T-helper 2 cell treated with Interferon-gamma antibody and Interleukin-4, amounts not matched to agents 5 μg/mL and 100 μg/mL, for 36 hours (primary cell): ENCODE measurements around the gene OST4.

ENCODE experiments used
- DNase-seq: peaks from one replicate; pipeline ENCODE4 v3.0.0; 2021; ENCODE audit warnings: low spot score
- H3K27ac Mint-ChIP-seq: one replicate; pipeline ENCODE4 v1.8.0; 2021; ENCODE audit warnings: mild to moderate bottlenecking, mixed read lengths
- H3K27me3 Mint-ChIP-seq: one replicate; pipeline ENCODE4 v1.8.0; 2021; ENCODE audit warnings: low read depth, mixed read lengths
- H3K36me3 Mint-ChIP-seq: one replicate; pipeline ENCODE4 v1.8.0; 2021; ENCODE audit warnings: low read depth, mixed read lengths
- H3K4me1 Mint-ChIP-seq: one replicate; pipeline ENCODE4 v1.8.0; 2021; ENCODE audit warnings: low read depth, mixed read lengths
- H3K4me3 Mint-ChIP-seq: one replicate; pipeline ENCODE4 v1.8.0; 2022; ENCODE audit warnings: mild to moderate bottlenecking, moderate library complexity, mixed read lengths
- H3K9me3 Mint-ChIP-seq: one replicate; pipeline ENCODE4 v1.8.0; 2021; ENCODE audit warnings: mixed read lengths

The OST4 gene

DNA sequence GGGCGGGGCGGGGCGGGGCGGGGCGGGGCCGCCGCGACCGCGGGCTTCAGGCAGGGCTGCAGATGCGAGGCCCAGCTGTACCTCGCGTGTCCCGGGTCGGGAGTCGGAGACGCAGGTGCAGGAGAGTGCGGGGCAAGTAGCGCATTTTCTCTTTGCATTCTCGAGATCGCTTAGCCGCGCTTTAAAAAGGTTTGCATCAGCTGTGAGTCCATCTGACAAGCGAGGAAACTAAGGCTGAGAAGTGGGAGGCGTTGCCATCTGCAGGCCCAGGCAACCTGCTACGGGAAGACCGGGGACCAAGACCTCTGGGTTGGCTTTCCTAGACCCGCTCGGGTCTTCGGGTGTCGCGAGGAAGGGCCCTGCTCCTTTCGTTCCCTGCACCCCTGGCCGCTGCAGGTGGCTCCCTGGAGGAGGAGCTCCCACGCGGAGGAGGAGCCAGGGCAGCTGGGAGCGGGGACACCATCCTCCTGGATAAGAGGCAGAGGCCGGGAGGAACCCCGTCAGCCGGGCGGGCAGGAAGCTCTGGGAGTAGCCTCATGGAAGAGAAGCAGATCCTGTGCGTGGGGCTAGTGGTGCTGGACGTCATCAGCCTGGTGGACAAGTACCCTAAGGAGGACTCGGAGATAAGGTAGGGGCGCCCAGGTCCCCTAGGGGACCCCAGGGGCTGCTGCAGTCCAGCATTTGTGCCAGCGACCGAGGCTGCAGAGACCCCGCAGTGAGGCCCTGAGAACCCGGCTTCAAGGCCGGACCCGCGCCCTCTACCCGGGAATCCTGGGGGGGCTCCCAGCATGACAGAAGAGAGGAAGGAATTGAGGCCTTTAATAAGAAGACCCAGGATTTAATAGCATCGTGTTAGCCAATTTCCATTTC is 15.5 kb upstream of the OST4 start, which contains the start of gene KHK:
KHK (plus strand) TSS at position 49 of the 870 bp plus-strand sequence; CDS start at position 537, 488 bp downstream.
- Mint-ChIP-seq H3K9me3 (no peaks in the 10 kb centered on the region), H3K27me3 (no peaks in the 10 kb centered on the region)
- no peak for DNase-seq

GRCh38 chr2:27086090-27086723 is 14.8 kb upstream of the OST4 start:
- Mint-ChIP-seq H3K4me3 (peak overlapping the region; percentile 84), H3K27me3 (no peaks in the 10 kb centered on the region), H3K36me3 (peaks cover 4% of the 10 kb centered on the region), H3K27ac (peak overlapping the region; percentile 88), H3K9me3 (no peaks in the 10 kb centered on the region), H3K4me1 (peaks cover 34% of the 10 kb centered on the region)
- DNase-seq: peak; percentile 99

More for the DNA sequence above, 15.5 kb upstream of the OST4 start, which contains the start of gene KHK:
- Mint-ChIP-seq H3K4me3 (peak within 1 kb of the TSS; percentile 91), H3K4me1 (peaks cover 28% of the 10 kb centered on the region), H3K36me3 (peaks cover 2% of the 10 kb centered on the region), H3K27ac (peak within 1 kb of the TSS; percentile 88)

DNA sequence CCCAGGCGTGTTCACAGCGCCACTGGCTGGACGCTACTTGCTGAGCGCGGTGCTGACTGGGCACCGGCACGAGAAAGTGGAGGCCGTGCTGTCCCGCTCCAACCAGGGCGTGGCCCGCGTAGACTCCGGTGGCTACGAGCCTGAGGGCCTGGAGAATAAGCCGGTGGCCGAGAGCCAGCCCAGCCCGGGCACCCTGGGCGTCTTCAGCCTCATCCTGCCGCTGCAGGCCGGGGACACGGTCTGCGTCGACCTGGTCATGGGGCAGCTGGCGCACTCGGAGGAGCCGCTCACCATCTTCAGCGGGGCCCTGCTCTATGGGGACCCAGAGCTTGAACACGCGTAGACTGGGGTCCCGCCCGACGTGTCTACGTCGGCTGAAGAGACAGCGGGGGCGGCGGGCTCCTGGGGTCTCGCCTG is 14.2 kb upstream of the OST4 start:
- Mint-ChIP-seq H3K4me1 (peaks cover 39% of the 10 kb centered on the region), H3K9me3 (no peaks in the 10 kb centered on the region), H3K27me3 (no peaks in the 10 kb centered on the region), H3K27ac (peak overlapping the region; percentile 73), H3K4me3 (peak overlapping the region; percentile 84), H3K36me3 (peaks cover 4% of the 10 kb centered on the region)
- peak; percentile 51 for DNase-seq

DNA sequence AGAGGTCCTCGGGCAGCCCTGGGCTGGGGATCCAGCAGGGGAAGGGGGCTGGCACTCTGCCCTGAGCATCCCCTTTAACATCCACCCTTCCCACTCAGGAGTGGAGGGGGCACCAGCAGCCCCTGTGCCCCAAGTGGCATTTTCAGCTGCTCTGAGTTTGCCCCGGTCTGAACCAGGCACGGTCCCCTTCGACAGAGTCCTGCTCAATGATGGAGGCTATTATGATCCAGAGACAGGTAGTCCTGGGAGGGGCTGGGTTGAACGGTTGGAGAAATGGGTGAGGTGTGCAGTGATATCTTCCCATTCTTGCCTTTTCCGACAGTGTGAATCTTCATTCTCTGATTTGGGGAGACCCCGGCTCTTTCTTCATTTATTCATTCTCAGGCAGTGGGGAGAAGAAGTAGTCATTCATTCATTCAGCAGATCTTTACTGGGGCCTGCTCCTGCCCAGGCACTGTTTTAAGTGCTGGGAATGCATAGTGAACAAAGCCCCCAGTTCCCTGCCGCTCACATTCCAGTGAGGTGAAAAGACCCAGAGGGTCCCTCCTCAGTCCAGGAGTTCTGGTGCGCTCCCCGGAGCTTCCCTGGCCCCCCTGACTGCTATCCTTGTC is 13.7 kb upstream of the OST4 start:
- Mint-ChIP-seq H3K27me3 (no peaks in the 10 kb centered on the region), H3K36me3 (peaks cover 4% of the 10 kb centered on the region), H3K4me3 (peak overlapping the region; percentile 84), H3K9me3 (no peaks in the 10 kb centered on the region), H3K27ac (peak overlapping the region; percentile 73), H3K4me1 (peaks cover 43% of the 10 kb centered on the region)
- no peak for DNase-seq

GRCh38 chr2:27084297-27085061 is 13.0 kb upstream of the OST4 start:
- H3K4me3 Mint-ChIP-seq: peak overlapping the region; percentile 84
- H3K27me3 Mint-ChIP-seq: no peaks in the 10 kb centered on the region
- no peaks in the 10 kb centered on the region for H3K9me3 Mint-ChIP-seq
- peaks cover 42% of the 10 kb centered on the region for H3K4me1 Mint-ChIP-seq
- H3K27ac Mint-ChIP-seq: peak overlapping the region; percentile 41
- peaks cover 4% of the 10 kb centered on the region for H3K36me3 Mint-ChIP-seq
- DNase-seq: no peak

- Mint-ChIP-seq H3K9me3 (no peaks in the 10 kb centered on the region), H3K27me3 (no peaks in the 10 kb centered on the region), H3K27ac (no peak overlapping the region), H3K4me1 (peaks cover 37% of the 10 kb centered on the region), H3K4me3 (no peak overlapping the region), H3K36me3 (peaks cover 2% of the 10 kb centered on the region)
- no peak for DNase-seq
Observed at GRCh38 chr2:27083410-27084296, 12.2 kb upstream of the OST4 start.

- peaks cover 38% of the 10 kb centered on the region for H3K4me1 Mint-ChIP-seq
- no peak overlapping the region for H3K27ac Mint-ChIP-seq
- H3K4me3 Mint-ChIP-seq: no peak overlapping the region
- no peaks in the 10 kb centered on the region for H3K27me3 Mint-ChIP-seq
- H3K9me3 Mint-ChIP-seq: no peaks in the 10 kb centered on the region
- no peak for DNase-seq
- H3K36me3 Mint-ChIP-seq: peaks cover 2% of the 10 kb centered on the region
Observed at GRCh38 chr2:27082773-27083409, 11.4 kb upstream of the OST4 start.

- Mint-ChIP-seq H3K27me3 (no peaks in the 10 kb centered on the region), H3K9me3 (no peaks in the 10 kb centered on the region), H3K27ac (peak overlapping the region; percentile 98), H3K4me1 (peaks cover 36% of the 10 kb centered on the region), H3K36me3 (peaks cover 2% of the 10 kb centered on the region), H3K4me3 (peak overlapping the region; percentile 86)
- no peak for DNase-seq
Observed at GRCh38 chr2:27081984-27082772, 10.7 kb upstream of the OST4 start.

- DNase-seq: no peak
- H3K4me3 Mint-ChIP-seq: peak overlapping the region; percentile 86
- peaks cover 2% of the 10 kb centered on the region for H3K27me3 Mint-ChIP-seq
- H3K9me3 Mint-ChIP-seq: no peaks in the 10 kb centered on the region
- peaks cover 45% of the 10 kb centered on the region for H3K4me1 Mint-ChIP-seq
- peaks cover 2% of the 10 kb centered on the region for H3K36me3 Mint-ChIP-seq
- peak overlapping the region; percentile 98 for H3K27ac Mint-ChIP-seq
Observed at GRCh38 chr2:27080603-27080936, 9.1 kb upstream of the OST4 start.

GRCh38 chr2:27080140-27080469 is 8.7 kb upstream of the OST4 start:
- H3K27ac Mint-ChIP-seq: peak overlapping the region; percentile 29
- peaks cover 2% of the 10 kb centered on the region for H3K27me3 Mint-ChIP-seq
- no peak overlapping the region for H3K4me3 Mint-ChIP-seq
- no peak for DNase-seq
- H3K9me3 Mint-ChIP-seq: no peaks in the 10 kb centered on the region
- peaks cover 45% of the 10 kb centered on the region for H3K4me1 Mint-ChIP-seq
- peaks cover 2% of the 10 kb centered on the region for H3K36me3 Mint-ChIP-seq

DNA sequence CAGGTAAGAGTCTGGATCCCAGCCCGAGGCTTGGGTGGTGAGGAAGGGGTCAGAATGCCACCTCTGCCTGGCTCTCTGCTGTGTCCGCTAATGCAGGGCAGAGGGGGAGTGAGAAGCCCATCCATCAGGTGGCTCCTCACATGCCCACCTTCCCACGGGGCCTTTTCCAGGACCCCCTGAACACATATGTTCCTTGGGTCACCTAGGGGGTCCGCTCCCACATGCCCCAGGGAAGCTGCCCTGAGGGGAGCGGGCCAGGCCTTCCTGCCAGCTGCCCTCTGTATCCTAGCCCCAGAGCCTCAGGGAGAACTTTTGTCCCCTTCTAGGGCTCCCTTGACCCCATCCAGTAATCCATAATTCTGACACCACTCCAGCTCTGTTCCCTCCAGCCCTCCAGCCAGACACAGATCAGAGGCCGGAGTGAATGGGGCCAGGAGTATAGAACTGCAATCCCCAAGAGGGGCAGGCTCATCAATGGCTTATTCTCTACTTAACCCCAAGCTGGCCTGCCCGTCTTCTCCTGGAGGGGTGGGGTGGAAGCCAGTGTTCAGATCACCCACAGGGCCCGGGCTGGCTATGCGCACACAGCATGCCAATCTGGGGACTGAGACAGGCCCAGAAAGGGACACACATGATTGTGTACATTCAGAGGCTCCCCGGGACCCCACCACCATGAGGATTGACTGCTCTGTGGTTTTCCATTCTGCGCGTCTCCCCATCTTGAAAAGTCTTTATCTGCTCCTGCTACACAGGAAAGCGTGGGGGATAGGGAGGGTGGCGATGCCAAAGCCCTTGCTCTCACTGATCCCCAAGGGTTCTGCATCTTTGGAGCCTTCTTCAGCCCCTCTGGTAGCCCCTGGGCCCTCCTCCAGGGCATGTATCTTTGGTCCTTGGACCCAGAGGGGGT is 8.0 kb upstream of the OST4 start:
- Mint-ChIP-seq H3K36me3 (peaks cover 2% of the 10 kb centered on the region), H3K9me3 (no peaks in the 10 kb centered on the region), H3K27me3 (peaks cover 2% of the 10 kb centered on the region), H3K4me3 (no peak overlapping the region), H3K27ac (peak overlapping the region; percentile 29), H3K4me1 (peaks cover 47% of the 10 kb centered on the region)
- no peak for DNase-seq
